Right ventricle myocardium superior (tissue), 1 donor: ENCODE results near the gene EPHA2. TPM values are rescaled to one million over a fixed set of nuclear protein-coding genes. Genes with fewer than 3 reads are reported as not detected.
A peak's percentile ranks its signal among the peaks of the same experiment; 100 is the strongest.

Source experiments
- ATAC-seq: fragments of 200-7000 bp; cut with Tn5 transposase; one replicate; pipeline ENCODE4 v1.9.1; 2020; ENCODE audit warnings: mild to moderate bottlenecking; ENCODE audit not compliant: poor library complexity
- DNase-seq: peaks from one replicate; pipeline ENCODE4 v3.0.0-alpha.2; 2020
- intact Hi-C: fragments of 100-400 bp; cut with DNase I; formaldehyde crosslinking; loops from one replicate; pipeline ENCODE4 v1.11.2; 2022
- total RNA-seq: library from RNA; stranded (reverse); fragmentation: NEBNext Ultra II Directional; extraction: Animal tissue kit (Norgen Biotek cat#: 25700); gene quantifications from one replicate; pipeline ENCODE4 v1.2.1, GENCODE V29; 2021
- donor health status: DM: no; HTN: yes; CAD: no; lungs with severe emphysema.

Gene EPHA2
- total RNA-seq, 1 donor from 2014 or later = 7.3 TPM

- DNase-seq (peak; percentile 89), ATAC-seq (peak; percentile 88)
- intact Hi-C loops = loop anchor here (1.0 kb wide), 1 partner anchor 109 kb away; no protein-coding TSS in a partner anchor
These were observed 32.0 kb upstream of the EPHA2 start for GRCh38 chr1:16187748-16188401.

GRCh38 chr1:16186655-16187235 lies 30.9 kb upstream of the EPHA2 start:
- no peak for DNase-seq
- intact Hi-C loops = loop anchor here (1.0 kb wide), 1 partner anchor 107 kb away; no protein-coding TSS in a partner anchor
- ATAC-seq = no peak

- no peak for ATAC-seq
- DNase-seq = no peak
- intact Hi-C loops = no loop called here
These were observed 28.9 kb upstream of the EPHA2 start for GRCh38 chr1:16184557-16185303.

- ATAC-seq (no peak), DNase-seq (no peak)
- intact Hi-C loops = no loop called here
These were observed 28.1 kb upstream of the EPHA2 start for GRCh38 chr1:16183765-16184556.

GRCh38 chr1:16183179-16183578 lies 27.3 kb upstream of the EPHA2 start:
- ATAC-seq = no peak
- intact Hi-C loops = no loop called here
- DNase-seq = no peak

- ATAC-seq = peak; percentile 92
- DNase-seq = peak; percentile 87
- intact Hi-C loops = no loop called here
These were observed 26.2 kb upstream of the EPHA2 start for GRCh38 chr1:16181887-16182719.

GRCh38 chr1:16180291-16180824 lies 24.5 kb upstream of the EPHA2 start:
- intact Hi-C loops = no loop called here
- ATAC-seq = no peak

GRCh38 chr1:16178596-16179497 lies 23.0 kb upstream of the EPHA2 start:
- no peak for ATAC-seq
- DNase-seq = no peak
- intact Hi-C loops = no loop called here

More at GRCh38 chr1:16180291-16180824, 24.5 kb upstream of the EPHA2 start:
- no peak for DNase-seq

- DNase-seq (no peak), ATAC-seq (no peak)
- intact Hi-C loops = no loop called here
These were observed 21.4 kb upstream of the EPHA2 start for GRCh38 chr1:16177306-16177705.

GRCh38 chr1:16176653-16177052 lies 20.8 kb upstream of the EPHA2 start:
- intact Hi-C loops = no loop called here
- ATAC-seq = no peak
- no peak for DNase-seq

GRCh38 chr1:16175610-16176553 lies 20.0 kb upstream of the EPHA2 start:
- peak; percentile 92 for ATAC-seq
- peak; percentile 95 for DNase-seq

GRCh38 chr1:16174886-16175598 lies 19.2 kb upstream of the EPHA2 start:
- intact Hi-C loops = no loop called here
- DNase-seq (no peak), ATAC-seq (peak; percentile 4)

More at GRCh38 chr1:16175610-16176553, 20.0 kb upstream of the EPHA2 start:
- intact Hi-C loops = no loop called here

- intact Hi-C loops = no loop called here
- DNase-seq (no peak), ATAC-seq (no peak)
These were observed 18.5 kb upstream of the EPHA2 start for GRCh38 chr1:16174261-16174868.

GRCh38 chr1:16173447-16174260 lies 17.8 kb upstream of the EPHA2 start:
- DNase-seq (no peak), ATAC-seq (no peak)
- intact Hi-C loops = no loop called here
